Measurements from ENCODE around the gene SLC6A11.

SLC6A11 gene

GRCh38 chr3:10775828-10776227 is 40.2 kb upstream of the SLC6A11 start:
- H3K9ac ChIP-seq (ENCODE audit: low read length in 2 of 2): no peak overlapping the region
- no peak overlapping the region for H3K4me3 ChIP-seq (ENCODE audit: low read length in 2 of 2)
- H3K27ac ChIP-seq (ENCODE audit: low read length): no peak overlapping the region
- H3K4me1 ChIP-seq (ENCODE audit: control insufficient read depth, insufficient read depth, low read length): no peaks in the 10 kb centered on the region
- no peaks in the 10 kb centered on the region for H3K36me3 ChIP-seq (ENCODE audit: control insufficient read depth in 2 of 2, insufficient read depth in 2 of 2, low read length in 2 of 2)
- peaks cover 2 to 4% of the 10 kb centered on the region in 2 donors for H3K9me3 ChIP-seq (ENCODE audit: control insufficient read depth in 2 of 2, low read length in 2 of 2)
- peaks cover 9 to 11% of the 10 kb centered on the region in 2 donors for H3K27me3 ChIP-seq (ENCODE audit: control insufficient read depth in 1 of 2, insufficient read depth in 2 of 2, low read length in 2 of 2)

GRCh38 chr3:10777627-10778026 is 38.4 kb upstream of the SLC6A11 start:
- Histone ChIP-seq H3K9me3 (ENCODE audit: control insufficient read depth in 2 of 2, low read length in 2 of 2) (peaks cover 2 to 4% of the 10 kb centered on the region in 2 donors), H3K4me3 (ENCODE audit: low read length in 2 of 2) (no peak overlapping the region), H3K27me3 (ENCODE audit: control insufficient read depth in 1 of 2, insufficient read depth in 2 of 2, low read length in 2 of 2) (peaks cover 8 to 9% of the 10 kb centered on the region in 2 donors), H3K9ac (ENCODE audit: low read length in 2 of 2) (no peak overlapping the region), H3K4me1 (ENCODE audit: control insufficient read depth, insufficient read depth, low read length) (no peaks in the 10 kb centered on the region), H3K36me3 (ENCODE audit: control insufficient read depth in 2 of 2, insufficient read depth in 2 of 2, low read length in 2 of 2) (no peaks in the 10 kb centered on the region), H3K27ac (ENCODE audit: low read length) (no peak overlapping the region)

- H3K4me1 ChIP-seq (ENCODE audit: control insufficient read depth, insufficient read depth, low read length): no peaks in the 10 kb centered on the region
- peaks cover 1 to 2% of the 10 kb centered on the region in 2 donors for H3K9me3 ChIP-seq (ENCODE audit: control insufficient read depth in 2 of 2, low read length in 2 of 2)
- H3K36me3 ChIP-seq (ENCODE audit: control insufficient read depth in 2 of 2, insufficient read depth in 2 of 2, low read length in 2 of 2): no peaks in the 10 kb centered on the region
- no peak overlapping the region for H3K9ac ChIP-seq (ENCODE audit: low read length in 2 of 2)
- H3K4me3 ChIP-seq (ENCODE audit: low read length in 2 of 2): no peak overlapping the region
- no peak overlapping the region for H3K27ac ChIP-seq (ENCODE audit: low read length)
- peaks cover 4 to 10% of the 10 kb centered on the region in 2 donors for H3K27me3 ChIP-seq (ENCODE audit: control insufficient read depth in 1 of 2, insufficient read depth in 2 of 2, low read length in 2 of 2)
Observed at GRCh38 chr3:10778492-10779292, 37.3 kb upstream of the SLC6A11 start.

- Histone ChIP-seq H3K4me3 (ENCODE audit: low read length in 2 of 2) (no peak overlapping the region), H3K27me3 (ENCODE audit: control insufficient read depth in 1 of 2, insufficient read depth in 2 of 2, low read length in 2 of 2) (peaks cover 7 to 12% of the 10 kb centered on the region in 2 donors), H3K4me1 (ENCODE audit: control insufficient read depth, insufficient read depth, low read length) (no peaks in the 10 kb centered on the region), H3K27ac (ENCODE audit: low read length) (no peak overlapping the region), H3K36me3 (ENCODE audit: control insufficient read depth in 2 of 2, insufficient read depth in 2 of 2, low read length in 2 of 2) (no peaks in the 10 kb centered on the region), H3K9ac (ENCODE audit: low read length in 2 of 2) (no peak overlapping the region), H3K9me3 (ENCODE audit: control insufficient read depth in 2 of 2, low read length in 2 of 2) (no peaks in the 10 kb centered on the region)
Observed at GRCh38 chr3:10779293-10779805, 36.7 kb upstream of the SLC6A11 start.

- H3K27me3 ChIP-seq (ENCODE audit: control insufficient read depth in 1 of 2, insufficient read depth in 2 of 2, low read length in 2 of 2): peaks cover 8 to 12% of the 10 kb centered on the region in 2 donors
- H3K9me3 ChIP-seq (ENCODE audit: control insufficient read depth in 2 of 2, low read length in 2 of 2): no peaks in the 10 kb centered on the region
- H3K4me3 ChIP-seq (ENCODE audit: low read length in 2 of 2): no peak overlapping the region
- no peak overlapping the region for H3K9ac ChIP-seq (ENCODE audit: low read length in 2 of 2)
- H3K36me3 ChIP-seq (ENCODE audit: control insufficient read depth in 2 of 2, insufficient read depth in 2 of 2, low read length in 2 of 2): no peaks in the 10 kb centered on the region
- no peak overlapping the region for H3K27ac ChIP-seq (ENCODE audit: low read length)
- H3K4me1 ChIP-seq (ENCODE audit: control insufficient read depth, insufficient read depth, low read length): no peaks in the 10 kb centered on the region
Observed at GRCh38 chr3:10780243-10780642, 35.8 kb upstream of the SLC6A11 start.

GRCh38 chr3:10780922-10781321 is 35.1 kb upstream of the SLC6A11 start:
- H3K4me3 ChIP-seq (ENCODE audit: low read length in 2 of 2): no peak overlapping the region
- no peaks in the 10 kb centered on the region for H3K36me3 ChIP-seq (ENCODE audit: control insufficient read depth in 2 of 2, insufficient read depth in 2 of 2, low read length in 2 of 2)
- H3K9ac ChIP-seq (ENCODE audit: low read length in 2 of 2): no peak overlapping the region
- peaks cover 8 to 11% of the 10 kb centered on the region in 2 donors for H3K27me3 ChIP-seq (ENCODE audit: control insufficient read depth in 1 of 2, insufficient read depth in 2 of 2, low read length in 2 of 2)
- no peaks in the 10 kb centered on the region for H3K9me3 ChIP-seq (ENCODE audit: control insufficient read depth in 2 of 2, low read length in 2 of 2)
- no peaks in the 10 kb centered on the region for H3K4me1 ChIP-seq (ENCODE audit: control insufficient read depth, insufficient read depth, low read length)
- H3K27ac ChIP-seq (ENCODE audit: low read length): no peak overlapping the region

GRCh38 chr3:10781981-10782380 is 34.0 kb upstream of the SLC6A11 start:
- peaks cover 8 to 11% of the 10 kb centered on the region in 2 donors for H3K27me3 ChIP-seq (ENCODE audit: control insufficient read depth in 1 of 2, insufficient read depth in 2 of 2, low read length in 2 of 2)
- no peak overlapping the region for H3K27ac ChIP-seq (ENCODE audit: low read length)
- H3K36me3 ChIP-seq (ENCODE audit: control insufficient read depth in 2 of 2, insufficient read depth in 2 of 2, low read length in 2 of 2): no peaks in the 10 kb centered on the region
- no peaks in the 10 kb centered on the region for H3K9me3 ChIP-seq (ENCODE audit: control insufficient read depth in 2 of 2, low read length in 2 of 2)
- H3K4me1 ChIP-seq (ENCODE audit: control insufficient read depth, insufficient read depth, low read length): no peaks in the 10 kb centered on the region
- H3K9ac ChIP-seq (ENCODE audit: low read length in 2 of 2): no peak overlapping the region
- no peak overlapping the region for H3K4me3 ChIP-seq (ENCODE audit: low read length in 2 of 2)

- Histone ChIP-seq H3K27ac (ENCODE audit: low read length) (no peak overlapping the region), H3K36me3 (ENCODE audit: control insufficient read depth in 2 of 2, insufficient read depth in 2 of 2, low read length in 2 of 2) (no peaks in the 10 kb centered on the region), H3K27me3 (ENCODE audit: control insufficient read depth in 1 of 2, insufficient read depth in 2 of 2, low read length in 2 of 2) (peaks cover 5 to 10% of the 10 kb centered on the region in 2 donors), H3K4me3 (ENCODE audit: low read length in 2 of 2) (no peak overlapping the region), H3K9me3 (ENCODE audit: control insufficient read depth in 2 of 2, low read length in 2 of 2) (no peaks in the 10 kb centered on the region), H3K9ac (ENCODE audit: low read length in 2 of 2) (no peak overlapping the region), H3K4me1 (ENCODE audit: control insufficient read depth, insufficient read depth, low read length) (no peaks in the 10 kb centered on the region)
Observed at GRCh38 chr3:10783360-10784351, 32.4 kb upstream of the SLC6A11 start.

- Histone ChIP-seq H3K27ac (ENCODE audit: low read length) (no peak overlapping the region), H3K9ac (ENCODE audit: low read length in 2 of 2) (no peak overlapping the region), H3K27me3 (ENCODE audit: control insufficient read depth in 1 of 2, insufficient read depth in 2 of 2, low read length in 2 of 2) (peaks cover 5% of the 10 kb centered on the region in 2 donors), H3K9me3 (ENCODE audit: control insufficient read depth in 2 of 2, low read length in 2 of 2) (no peaks in the 10 kb centered on the region), H3K4me3 (ENCODE audit: low read length in 2 of 2) (no peak overlapping the region), H3K36me3 (ENCODE audit: control insufficient read depth in 2 of 2, insufficient read depth in 2 of 2, low read length in 2 of 2) (no peaks in the 10 kb centered on the region), H3K4me1 (ENCODE audit: control insufficient read depth, insufficient read depth, low read length) (no peaks in the 10 kb centered on the region)
Observed at GRCh38 chr3:10786640-10787039, 29.4 kb upstream of the SLC6A11 start.

- no peaks in the 10 kb centered on the region for H3K4me1 ChIP-seq (ENCODE audit: control insufficient read depth, insufficient read depth, low read length)
- no peak overlapping the region for H3K4me3 ChIP-seq (ENCODE audit: low read length in 2 of 2)
- H3K9ac ChIP-seq (ENCODE audit: low read length in 2 of 2): no peak overlapping the region
- no peaks in the 10 kb centered on the region for H3K36me3 ChIP-seq (ENCODE audit: control insufficient read depth in 2 of 2, insufficient read depth in 2 of 2, low read length in 2 of 2)
- no peaks in the 10 kb centered on the region for H3K9me3 ChIP-seq (ENCODE audit: control insufficient read depth in 2 of 2, low read length in 2 of 2)
- no peak overlapping the region for H3K27ac ChIP-seq (ENCODE audit: low read length)
- peaks cover 5 to 10% of the 10 kb centered on the region in 2 donors for H3K27me3 ChIP-seq (ENCODE audit: control insufficient read depth in 1 of 2, insufficient read depth in 2 of 2, low read length in 2 of 2)
Observed at GRCh38 chr3:10788451-10788850, 27.6 kb upstream of the SLC6A11 start.

Measured in stomach smooth muscle (tissue), 2 donors.